Jurkat, Clone E6-1 (cell line): ENCODE measurements around the gene SFTPA2. TPM values are rescaled to one million over a fixed set of nuclear protein-coding genes. Genes with fewer than 3 reads are reported as not detected.
"Not testable (repeated sequence)": the region's sequence is repeated elsewhere in the genome, so short reads cannot be mapped to it uniquely, and the experiment has no call there.

ENCODE experiments used
- DNase-seq: peaks from one replicate; pipeline ENCODE4 v3.0.0-alpha.2; 2011; ENCODE audit warnings: low read depth, low spot score
- H3K4me3 ChIP-seq: 2 replicates; pipeline ENCODE4 v1.5.1; 2011; ENCODE audit warnings: mild to moderate bottlenecking, low read length, control low read depth, moderate library complexity
- polyA plus RNA-seq: library from polyadenylated mRNA; unstranded; fragments of >200 nt; gene quantifications from one replicate; pipeline ENCODE4 v1.2.1, GENCODE V29; 2012; ENCODE audit warnings: missing spikeins; ENCODE audit not compliant: insufficient read length, insufficient read depth

Gene SFTPA2
- polyA plus RNA-seq, result not detected

DNA sequence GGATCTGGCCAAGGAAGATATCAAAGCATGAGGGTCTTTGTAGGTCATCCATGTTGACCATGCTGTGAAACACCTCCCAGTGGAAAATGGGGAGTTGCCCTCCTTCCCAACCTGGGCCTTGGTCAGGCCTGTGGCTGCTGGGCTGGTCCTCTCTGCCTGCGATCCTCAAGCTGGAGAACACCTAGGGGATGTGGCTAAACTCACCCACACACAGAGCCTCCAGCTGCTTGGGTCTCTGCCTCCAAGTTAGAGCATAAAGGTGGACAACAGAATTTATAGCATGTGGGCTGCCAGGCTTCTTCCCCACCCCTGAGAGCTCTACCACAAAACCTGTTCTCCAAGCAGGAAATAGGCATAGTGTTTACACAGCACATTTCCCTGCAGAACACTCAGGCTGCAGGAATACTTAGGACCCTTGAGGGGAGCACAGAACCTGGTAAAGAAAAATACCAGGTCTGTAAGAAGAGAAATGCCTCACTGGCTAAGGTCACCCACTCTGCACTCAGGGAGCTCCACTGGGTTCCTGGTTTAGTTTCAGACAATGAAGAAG lies at the start of gene SFTPA2:
Gene SFTPA2, minus strand, starts transcription at position 248 of the 550 bp plus-strand sequence. CDS start 924 bp downstream, outside the sequence.
- no peak for DNase-seq
- no peak within 1 kb of the TSS for H3K4me3 ChIP-seq

GRCh38 chr10:79608505-79609375 lies 48.5 kb upstream of the SFTPA2 start:
- peak; percentile 38 for DNase-seq
- no peak overlapping the region for H3K4me3 ChIP-seq

GRCh38 chr10:79605308-79605707 lies 45.1 kb upstream of the SFTPA2 start:
- no peak overlapping the region for H3K4me3 ChIP-seq
- DNase-seq, result no peak

DNA sequence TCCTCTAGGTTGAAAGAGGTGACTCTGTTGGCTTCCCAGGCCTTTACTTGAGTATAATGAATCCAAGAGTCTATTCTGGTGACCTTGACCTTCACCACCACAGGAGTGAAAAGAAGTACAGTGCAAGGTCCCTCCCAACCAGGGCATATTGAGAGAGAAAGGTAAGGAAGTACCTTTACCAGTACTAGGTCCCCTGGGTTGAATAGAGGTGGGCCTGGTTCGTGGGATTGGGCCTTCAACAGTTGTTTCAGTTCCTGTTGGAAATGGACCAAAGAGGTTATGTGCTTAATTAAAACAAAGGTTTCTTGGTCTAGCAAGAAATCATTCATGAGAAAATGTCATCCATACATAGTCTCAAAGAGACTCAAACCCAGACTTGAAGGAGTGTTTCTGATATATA lies 44.1 kb upstream of the SFTPA2 start:
- DNase-seq, result no peak
- H3K4me3 ChIP-seq, result no peak overlapping the region

GRCh38 chr10:79602953-79603352 lies 42.7 kb upstream of the SFTPA2 start:
- no peak for DNase-seq
- H3K4me3 ChIP-seq, result no peak overlapping the region

- DNase-seq, result no peak
- H3K4me3 ChIP-seq, result no peak overlapping the region
Measured at GRCh38 chr10:79601939-79602338, 41.7 kb upstream of the SFTPA2 start.

GRCh38 chr10:79599644-79600043 lies 39.4 kb upstream of the SFTPA2 start:
- H3K4me3 ChIP-seq, DNase-seq: not testable (repeated sequence)

- no peak overlapping the region for H3K4me3 ChIP-seq
- no peak for DNase-seq
Measured at GRCh38 chr10:79595510-79595909, 35.3 kb upstream of the SFTPA2 start.

DNA sequence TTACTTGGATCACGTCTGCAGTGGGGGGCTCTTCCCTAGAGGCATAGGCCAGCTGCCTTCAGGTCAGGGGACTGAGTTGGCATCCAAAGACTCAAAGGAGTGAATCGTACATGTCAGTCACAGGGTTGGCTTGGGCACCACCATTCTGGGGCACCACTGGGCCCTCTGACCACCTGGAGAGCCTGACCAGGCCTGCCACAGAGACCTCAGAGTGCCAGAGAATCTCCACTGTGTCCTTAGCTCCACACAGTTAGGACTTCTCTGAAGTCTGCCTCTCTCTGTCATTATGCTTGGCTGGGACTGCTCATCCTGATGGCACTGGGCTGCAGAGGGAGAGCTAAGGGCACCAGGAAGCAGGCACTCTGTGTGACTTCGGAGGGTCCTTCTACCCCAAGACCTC lies 34.4 kb upstream of the SFTPA2 start:
- H3K4me3 ChIP-seq, DNase-seq: not testable (repeated sequence)

DNA sequence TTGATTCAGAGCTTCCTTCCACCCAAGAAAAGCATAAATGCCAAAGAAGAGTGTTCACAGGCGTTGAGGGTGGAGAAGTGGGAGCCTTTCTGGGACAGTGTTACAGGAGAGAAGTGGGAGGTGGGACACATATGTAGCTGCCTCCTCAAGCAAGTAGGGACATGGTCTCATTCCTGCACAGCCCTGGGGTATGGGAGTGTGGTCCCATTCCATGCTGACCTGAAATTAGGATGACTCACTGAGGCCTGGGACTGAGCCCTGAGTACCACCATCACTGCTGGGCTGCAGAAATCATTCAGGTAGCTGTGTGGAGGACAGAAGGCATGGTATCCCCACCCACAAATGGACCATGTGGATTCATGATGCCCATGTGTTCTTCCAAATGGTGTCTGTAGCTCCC lies 33.2 kb upstream of the SFTPA2 start:
- DNase-seq, result no peak
- no peak overlapping the region for H3K4me3 ChIP-seq

DNA sequence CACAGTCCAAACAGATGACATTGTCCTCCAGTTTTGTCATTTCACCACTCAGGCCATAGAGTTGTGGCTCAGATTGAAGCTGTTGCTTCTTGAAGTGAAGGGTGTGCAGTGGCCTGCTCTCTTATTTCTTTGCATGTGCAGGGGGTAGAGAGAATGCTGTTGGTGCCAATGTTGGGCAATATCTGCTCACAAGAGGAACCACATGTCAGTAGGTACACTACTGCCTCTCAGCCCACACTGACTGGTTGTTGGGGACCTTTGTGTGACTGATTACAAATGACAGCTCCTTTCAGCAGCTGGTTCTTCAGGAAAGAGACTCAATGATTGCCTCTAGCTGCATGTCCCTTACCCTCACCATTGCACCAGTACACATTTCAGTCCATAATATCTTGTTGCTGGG lies 28.6 kb upstream of the SFTPA2 start:
- no peak overlapping the region for H3K4me3 ChIP-seq
- DNase-seq, result no peak

DNA sequence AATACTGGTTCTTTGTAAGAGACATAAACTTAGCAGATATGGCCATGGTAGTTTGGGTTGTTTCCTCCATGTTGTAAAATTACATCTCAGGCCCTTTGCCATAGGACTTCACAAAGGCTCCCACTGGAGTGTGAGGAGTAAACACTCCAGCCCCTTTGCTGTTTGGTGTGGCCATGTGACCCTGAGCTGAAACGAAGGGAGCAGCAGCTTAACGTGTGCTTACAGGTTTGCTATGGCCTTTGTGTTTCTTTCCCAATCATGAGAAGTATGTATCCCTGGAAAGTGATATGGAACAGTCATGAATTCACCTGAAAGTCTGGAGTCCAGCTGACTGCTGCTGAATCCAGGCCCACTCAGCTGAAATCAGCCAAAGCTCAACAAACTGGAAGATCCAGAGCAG lies 26.7 kb upstream of the SFTPA2 start:
- DNase-seq, result no peak
- no peak overlapping the region for H3K4me3 ChIP-seq

DNA sequence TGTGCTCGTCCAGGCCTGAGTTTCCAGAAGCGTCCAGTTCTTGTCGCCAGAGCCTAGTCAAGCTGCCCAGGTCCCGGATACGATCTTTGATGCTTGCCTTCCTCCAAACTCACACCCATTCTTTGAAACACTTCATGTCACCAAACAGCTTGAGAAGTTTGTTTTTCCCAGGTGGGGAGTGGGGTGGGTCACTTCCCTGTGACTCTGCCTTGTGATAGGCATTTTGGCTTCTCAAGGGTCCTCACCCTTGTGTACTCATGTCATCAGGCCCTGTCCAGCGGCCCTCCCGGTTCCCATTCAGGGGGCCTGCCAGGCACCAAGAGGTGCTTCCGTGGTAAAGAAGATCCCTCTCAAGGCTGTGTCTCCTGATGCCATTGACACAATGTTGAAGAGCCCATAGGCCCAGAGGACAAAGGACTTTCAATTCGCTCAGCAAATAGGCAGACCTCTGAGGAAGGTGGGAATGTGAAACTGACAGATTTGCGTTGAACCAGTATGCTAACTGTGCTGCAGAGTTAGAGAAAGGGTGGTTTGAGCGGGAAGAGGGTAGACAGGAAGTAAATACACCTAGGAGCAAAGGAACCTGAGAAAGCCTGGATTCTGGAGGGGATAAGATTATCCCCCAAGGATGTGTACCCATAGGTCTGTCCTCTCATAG lies 25.8 kb upstream of the SFTPA2 start:
- no peak overlapping the region for H3K4me3 ChIP-seq
- no peak for DNase-seq

DNA sequence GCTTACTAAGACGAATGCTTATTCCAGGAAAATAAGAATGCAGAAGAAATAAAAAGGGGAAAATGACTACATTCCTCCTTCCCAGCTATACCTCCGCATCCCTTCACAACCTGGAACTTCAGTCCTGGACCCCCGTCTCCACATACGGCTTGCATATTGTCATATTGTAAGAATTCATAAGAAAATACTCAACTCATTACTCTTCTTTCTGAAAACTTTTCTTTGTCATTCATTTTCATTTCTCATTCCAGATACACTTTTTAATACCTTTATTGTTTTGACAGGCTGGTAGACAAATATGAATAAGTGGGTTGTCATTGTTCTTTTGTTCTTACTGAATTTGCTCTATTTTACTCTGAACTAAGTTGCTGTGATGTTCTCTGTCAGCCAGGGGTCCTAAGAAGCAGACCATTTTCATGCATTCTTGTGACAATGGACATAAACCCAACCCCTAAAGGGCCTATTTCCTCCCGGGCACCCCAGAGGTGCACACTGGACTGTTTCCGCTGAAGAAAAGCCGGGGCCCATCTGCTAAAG lies 23.3 kb upstream of the SFTPA2 start:
- no peak for DNase-seq
- H3K4me3 ChIP-seq, result no peak overlapping the region

DNA sequence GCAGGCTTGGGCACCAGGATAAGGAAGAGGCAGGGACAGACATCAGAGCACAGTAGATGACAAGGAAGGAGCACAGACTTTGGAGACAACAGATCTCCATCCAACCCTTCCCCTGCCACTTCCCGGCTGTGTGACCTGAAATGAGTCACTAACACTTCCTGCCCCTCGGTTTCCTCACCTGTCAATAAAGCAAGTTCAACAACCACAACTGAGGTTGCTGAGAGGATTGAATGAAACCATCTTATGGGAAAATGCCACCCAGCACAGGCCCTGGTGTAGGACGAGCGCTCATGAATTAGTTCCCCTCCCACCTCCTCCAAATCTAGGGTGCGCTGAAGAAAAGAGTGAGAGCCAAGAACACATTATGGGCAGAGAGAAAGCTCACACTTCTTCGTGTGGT lies 22.7 kb upstream of the SFTPA2 start:
- not testable (repeated sequence) for DNase-seq, H3K4me3 ChIP-seq

DNA sequence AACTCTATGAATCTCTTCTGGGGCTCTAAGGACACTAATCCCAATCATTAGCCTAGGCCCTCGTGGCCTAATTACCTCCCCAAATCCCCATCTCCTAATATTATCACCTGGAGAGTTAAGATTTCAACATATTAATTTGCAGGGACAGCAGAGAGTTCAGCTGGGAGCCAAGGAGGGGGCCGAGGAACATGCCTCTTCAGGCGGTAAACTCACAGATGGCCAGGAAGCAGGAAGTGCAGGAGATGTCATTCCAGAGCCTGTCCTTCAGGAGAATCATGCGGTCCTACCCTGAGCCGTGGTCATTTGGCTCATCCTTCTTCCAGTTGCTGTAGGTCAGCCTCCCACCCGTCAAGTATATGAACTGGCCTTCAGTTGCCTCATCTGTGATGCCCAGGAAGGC lies 21.9 kb upstream of the SFTPA2 start:
- H3K4me3 ChIP-seq, result no peak overlapping the region

DNA sequence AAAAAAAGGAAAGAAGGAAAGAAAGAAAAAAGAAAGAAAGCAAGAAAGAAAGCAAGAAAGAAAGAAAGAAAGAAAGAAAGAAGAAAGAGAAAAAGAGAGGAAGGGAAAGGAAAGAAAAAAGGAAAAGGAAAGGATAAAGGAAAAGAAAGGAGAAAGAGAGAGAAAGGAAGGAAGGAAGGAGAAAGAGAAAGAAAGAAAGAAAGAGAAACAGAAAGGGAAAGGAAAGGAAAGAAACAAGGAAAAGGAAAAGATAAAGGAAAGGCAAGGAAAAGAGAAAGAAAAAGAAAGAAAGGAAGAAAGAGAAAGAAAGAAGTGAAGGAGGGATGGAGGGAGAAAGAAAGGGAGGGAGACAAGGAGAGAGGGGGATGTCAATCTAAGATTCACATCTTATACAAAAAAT lies 20.8 kb upstream of the SFTPA2 start:
- no peak for DNase-seq
- no peak overlapping the region for H3K4me3 ChIP-seq

More for the DNA sequence above, 21.9 kb upstream of the SFTPA2 start:
- no peak for DNase-seq

- DNase-seq, result no peak
- no peak overlapping the region for H3K4me3 ChIP-seq
Measured at GRCh38 chr10:79579361-79579760, 19.2 kb upstream of the SFTPA2 start.

DNA sequence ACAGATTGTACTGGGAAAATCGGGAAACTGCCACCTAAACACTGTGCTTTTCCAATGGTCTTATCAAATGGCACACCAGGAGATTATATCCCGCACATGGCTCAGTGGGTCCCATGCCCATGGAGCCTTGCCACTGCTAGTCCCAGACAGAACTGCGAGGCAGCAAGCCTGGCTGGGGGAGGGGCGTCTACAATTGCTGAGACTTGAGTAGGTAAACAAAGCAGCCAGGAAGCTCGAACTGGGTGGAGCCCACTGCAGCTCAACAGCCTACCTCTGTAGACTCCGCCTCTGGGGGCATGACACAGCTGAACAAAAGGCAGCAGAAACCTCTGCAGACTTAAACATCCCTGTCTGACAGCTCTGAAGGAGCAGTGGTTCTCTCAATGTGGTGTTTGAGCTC lies 10.4 kb upstream of the SFTPA2 start:
- not testable (repeated sequence) for H3K4me3 ChIP-seq
- DNase-seq, result peak; percentile 38

DNA sequence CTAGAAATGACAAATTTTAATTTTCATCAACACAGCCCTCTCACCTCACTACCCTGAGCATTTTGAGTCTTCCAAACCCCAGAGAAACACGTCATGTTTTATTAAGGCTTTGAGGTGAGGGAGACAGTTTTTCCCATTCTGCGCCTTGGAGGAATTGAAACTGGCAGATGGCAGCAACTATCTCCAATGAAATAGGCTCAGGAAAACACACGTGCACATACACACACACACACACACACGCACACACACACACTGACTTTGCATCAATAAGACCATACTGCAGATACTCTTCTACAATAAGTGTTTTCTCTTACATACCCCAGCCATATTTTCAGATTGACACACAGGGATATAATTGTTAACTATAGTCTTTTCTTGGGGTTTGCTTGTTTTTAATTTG lies 3.2 kb upstream of the SFTPA2 start:
- DNase-seq, result no peak

More for the DNA sequence above, 3.2 kb upstream of the SFTPA2 start:
- no peak overlapping the region for H3K4me3 ChIP-seq
